Epidermal melanocyte (primary cell): ENCODE measurements around the gene TCL1B.
"Not testable (repeated sequence)": the region's sequence is repeated elsewhere in the genome, so short reads cannot be mapped to it uniquely, and the experiment has no call there.

Experiments
- DNase-seq: peaks from one replicate; pipeline ENCODE4 v3.0.0; 2011; ENCODE audit warnings: low spot score; ENCODE audit not compliant: insufficient read length

Gene TCL1B

DNA sequence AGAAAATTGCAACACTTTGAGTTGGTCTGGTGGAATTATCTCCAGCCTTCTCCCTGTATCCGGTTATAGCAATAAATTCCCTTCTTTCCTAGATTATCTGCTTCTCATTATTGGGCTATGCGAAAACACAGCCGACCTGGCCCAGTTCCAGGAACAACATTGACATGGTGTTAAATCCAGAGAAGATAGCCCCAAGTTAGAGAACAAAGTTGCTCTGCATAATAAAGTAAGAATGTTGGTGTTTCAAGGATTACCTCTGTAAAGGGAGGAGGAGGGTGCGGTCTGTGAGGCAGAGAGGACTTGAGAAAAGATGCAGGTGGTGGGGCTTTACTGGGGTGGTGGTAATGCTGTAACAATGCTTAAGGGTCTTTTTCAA is 15.6 kb downstream of the TCL1B start:
- no peak for DNase-seq

DNA sequence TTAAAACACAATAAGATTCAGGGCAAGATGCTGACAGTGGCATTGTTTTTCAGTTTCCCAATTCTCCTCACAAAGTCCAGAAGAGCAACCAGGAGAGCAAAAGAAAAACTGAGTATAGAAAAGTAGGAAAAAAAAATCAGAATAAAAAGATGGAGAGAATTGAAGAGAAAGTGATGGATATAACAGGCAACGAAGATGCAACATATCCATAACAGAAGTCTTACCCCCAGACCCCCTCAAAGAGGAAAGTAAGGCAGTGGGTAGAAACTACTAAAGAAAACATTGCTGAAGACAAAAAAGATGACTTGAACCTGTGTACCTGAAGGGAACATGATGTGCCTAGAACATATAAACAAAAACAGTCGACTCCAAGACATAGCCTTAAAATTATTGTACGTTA is 17.1 kb downstream of the TCL1B start:
- no peak for DNase-seq

DNA sequence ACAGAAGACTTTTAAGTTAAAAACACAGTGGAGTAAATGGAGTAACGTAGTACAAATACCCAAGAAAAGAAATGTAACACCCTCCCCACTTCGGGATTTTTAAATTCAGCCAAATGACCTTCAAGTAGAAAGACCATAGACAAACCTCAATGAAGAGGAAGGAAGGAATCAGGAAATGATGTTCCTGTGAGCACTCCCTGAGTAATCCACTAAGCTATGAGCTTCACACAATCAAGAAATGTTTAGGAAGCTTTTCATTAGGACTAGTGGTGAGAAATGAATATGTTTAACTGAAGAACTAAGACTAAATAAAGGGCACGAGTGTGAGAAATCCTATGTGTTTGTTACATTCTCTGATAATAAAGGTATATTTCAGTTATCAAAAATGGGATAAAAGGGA is 17.6 kb downstream of the TCL1B start:
- no peak for DNase-seq

DNA sequence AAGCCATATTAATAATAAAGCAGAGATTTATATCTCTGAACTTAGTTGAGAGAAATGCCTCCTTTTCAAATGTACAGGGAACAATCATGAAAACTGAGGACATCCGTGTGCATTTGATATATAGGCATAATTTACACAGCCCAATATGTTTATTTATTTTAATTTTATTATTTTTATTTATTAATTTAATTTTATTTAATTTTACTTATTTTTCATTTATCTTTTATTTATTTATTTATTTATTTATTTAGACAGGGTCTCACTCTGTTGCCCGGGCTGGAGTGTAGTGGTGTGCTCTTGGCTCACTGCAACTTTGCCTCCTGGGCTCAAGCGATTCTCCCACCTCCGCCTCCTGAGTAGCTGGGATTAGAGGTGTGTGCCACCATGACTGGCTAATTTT is 19.3 kb downstream of the TCL1B start:
- DNase-seq: no peak

DNA sequence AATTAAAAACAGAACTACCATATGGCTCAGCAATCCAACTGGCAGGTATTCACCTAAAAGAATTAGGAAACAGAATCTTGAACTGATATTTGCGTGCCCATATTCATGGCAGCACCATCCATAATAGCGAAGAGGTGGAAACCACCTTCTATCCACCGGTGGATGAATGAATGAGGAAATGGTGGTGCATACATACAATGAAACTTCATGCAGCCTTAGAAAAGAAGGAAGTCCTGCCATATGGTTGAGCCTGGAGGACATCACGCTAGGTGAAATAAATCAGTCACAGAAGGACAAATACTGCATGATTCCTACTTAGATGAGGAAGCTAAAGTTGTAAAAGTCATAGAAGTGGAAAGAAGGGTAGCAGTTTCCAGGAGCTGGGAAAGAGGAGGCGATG is 21.1 kb downstream of the TCL1B start:
- DNase-seq: no peak

DNA sequence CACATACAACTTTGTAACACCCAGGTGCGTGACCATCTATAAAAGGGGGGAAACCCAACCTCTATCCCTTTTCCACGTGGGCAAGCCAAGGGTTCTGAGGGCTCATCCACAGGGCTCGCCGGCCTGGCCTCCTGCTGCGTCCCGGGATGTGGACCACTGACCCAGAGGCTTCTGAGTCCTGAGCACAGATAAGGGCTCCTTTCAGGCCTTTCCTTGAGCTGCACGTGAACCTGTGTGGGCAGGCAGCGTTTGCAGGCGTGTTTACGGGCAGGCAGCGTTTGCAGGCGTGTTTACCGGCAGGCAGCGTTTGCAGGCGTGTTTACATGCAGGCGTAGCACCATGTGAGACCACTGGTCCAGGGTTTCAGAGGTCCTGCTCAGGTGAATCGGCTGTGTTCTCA is 23.9 kb downstream of the TCL1B start:
- no peak for DNase-seq

DNA sequence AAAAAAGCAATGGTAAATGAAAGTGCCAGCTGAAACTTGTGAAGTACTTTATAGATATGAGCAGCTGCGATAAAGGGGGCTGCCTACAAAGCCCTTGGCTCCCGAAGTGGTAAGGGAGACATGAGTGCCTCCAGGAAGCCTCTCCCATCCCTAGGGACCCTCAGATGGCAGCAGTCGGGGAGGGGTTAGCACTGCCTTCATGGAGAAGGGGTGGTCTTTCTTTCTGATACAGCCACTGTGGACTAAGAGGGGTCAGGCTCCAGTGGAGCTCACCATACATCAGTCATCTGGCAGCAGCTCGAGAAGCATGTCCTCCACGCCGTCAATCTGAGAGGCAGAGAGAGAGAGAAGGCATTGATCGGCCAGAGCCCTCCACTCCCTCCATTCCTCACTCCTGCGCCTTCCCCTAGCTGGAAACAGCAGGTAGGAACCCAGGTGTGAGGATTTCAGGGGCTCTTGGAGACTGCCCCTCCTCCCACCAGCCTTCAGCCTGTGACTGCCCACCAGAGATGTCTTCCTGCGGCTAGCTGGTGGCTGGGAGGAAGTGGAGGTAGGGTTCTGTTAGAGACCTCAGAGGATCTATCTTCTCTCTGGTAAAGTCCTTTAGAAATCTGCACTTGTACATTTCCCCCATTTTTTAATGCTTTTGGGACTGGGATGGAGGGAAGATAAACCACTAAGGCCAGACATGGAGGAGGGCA is 25.4 kb downstream of the TCL1B start:
- no peak for DNase-seq

DNA sequence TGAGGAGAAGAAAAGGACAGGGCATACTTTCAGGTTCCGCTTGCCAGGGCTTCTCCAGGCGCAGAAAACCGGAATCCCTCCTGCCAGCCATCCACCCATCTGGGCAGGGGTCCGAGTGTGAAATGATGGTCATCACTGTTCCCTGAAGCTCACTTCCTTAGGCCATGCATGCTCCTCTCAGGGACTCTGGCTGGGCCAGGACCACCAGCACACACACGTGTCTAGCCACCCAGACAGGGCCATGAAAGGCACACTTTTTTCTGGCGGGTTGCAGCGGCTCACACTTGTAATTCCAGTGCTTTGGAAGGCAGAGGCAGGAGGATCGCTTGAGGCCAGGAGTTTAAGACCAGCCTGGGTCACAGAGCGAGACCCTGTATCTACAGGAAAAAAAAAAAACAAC is 26.2 kb downstream of the TCL1B start:
- no peak for DNase-seq

DNA sequence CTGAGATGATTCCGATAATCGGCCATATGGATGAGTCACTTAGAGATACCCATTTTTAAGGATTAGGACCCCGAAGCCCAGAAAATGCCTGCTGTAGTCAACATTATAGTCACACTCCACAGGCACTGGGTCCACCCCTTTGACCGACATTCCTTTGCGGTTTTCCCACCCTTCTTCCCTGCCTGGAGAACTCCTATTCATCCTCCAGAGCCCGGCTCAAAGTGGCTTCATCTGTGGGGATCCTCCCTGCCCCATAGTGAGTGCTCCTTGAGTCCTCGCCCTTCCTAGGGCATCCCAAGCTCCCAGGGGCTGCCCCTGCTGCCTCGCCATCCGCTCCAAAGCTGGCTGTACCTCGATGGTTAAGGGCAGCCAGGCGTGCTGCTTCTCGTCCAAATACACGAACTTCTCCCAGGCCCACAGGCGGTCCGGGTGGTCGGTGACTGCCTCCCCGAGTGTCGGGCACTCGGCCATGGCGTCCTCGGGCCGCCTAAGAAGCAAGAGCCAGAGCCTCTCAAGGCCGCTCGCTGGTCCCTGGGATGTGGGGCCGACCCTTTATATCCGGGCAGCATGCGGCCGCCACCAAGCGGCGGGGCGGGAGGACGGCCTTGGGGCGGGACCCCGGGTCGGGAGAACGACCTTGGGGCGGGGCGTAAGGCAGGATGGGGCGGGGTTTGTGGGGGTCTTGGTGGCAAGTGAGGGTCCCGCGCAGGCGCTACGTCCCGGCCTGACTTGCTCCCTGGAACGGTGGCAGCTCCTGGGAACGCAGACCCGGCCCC is 27.6 kb downstream of the TCL1B start, which contains the start of gene TCL1A:
TCL1A (minus strand) TSS at position 530 of the 776 bp plus-strand sequence; CDS start at position 471, 59 bp downstream.
- DNase-seq: no peak

DNA sequence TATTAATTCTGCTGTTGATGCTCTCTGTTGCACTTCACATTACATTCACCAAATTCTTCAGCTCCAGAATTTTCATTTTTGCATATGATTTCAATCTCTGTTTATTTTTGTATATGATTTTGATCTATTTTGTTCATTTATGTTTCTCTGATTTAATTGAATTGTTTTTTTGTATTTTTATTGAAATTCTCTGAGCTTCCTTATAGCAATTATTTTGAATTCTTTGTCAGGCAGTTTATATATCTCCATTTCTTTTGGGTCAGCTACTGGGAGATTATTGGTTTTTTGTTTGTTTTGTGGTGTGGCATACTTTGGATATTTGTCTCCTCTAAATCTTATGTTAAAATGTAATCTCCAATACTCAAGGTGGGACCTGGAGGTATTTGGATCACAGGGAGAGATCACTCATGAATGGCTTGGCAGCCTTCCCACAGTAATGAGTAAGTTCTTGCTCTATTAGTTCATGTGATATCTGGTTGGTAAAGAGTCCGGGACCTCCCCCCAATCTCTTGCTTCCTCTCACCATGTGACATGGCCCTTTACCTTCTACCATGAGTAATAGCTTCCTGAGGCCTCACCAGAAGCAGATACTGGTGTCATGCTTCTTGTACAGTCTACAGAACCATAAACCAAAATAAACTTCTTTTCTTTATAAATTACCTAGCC is 36.4 kb downstream of the TCL1B start:
- DNase-seq: no peak

DNA sequence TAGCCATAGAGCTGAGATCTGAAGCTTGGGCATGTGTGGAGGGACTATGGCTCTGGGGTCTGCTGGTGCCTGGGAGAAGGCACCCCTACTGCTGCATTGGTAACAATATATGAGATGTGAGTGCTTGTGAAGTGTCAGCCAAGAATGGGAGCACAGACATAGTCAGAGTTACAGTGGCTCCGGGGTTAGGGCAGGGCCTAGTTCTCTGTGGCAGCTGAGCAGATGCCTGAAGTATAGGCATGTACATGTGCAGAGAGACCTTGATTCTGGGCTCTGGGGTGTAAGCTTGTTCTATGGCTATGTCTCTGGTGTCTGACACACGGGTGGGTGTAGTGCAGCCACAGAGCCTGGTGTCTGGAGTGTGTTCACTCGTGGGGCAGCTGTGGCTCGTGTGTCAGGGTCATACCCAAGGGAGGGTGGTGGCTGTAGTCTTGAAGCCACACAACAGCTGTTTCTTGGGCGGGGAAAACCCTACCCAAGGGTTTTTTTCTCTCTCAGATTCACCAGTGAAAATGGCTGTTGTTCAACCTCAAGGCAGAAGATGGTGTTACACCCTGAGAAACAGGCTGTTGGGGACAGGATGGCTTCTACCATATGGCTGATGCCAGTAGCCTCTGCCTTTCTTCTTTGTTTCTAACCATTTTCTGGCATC is 39.6 kb downstream of the TCL1B start:
- no peak for DNase-seq

DNA sequence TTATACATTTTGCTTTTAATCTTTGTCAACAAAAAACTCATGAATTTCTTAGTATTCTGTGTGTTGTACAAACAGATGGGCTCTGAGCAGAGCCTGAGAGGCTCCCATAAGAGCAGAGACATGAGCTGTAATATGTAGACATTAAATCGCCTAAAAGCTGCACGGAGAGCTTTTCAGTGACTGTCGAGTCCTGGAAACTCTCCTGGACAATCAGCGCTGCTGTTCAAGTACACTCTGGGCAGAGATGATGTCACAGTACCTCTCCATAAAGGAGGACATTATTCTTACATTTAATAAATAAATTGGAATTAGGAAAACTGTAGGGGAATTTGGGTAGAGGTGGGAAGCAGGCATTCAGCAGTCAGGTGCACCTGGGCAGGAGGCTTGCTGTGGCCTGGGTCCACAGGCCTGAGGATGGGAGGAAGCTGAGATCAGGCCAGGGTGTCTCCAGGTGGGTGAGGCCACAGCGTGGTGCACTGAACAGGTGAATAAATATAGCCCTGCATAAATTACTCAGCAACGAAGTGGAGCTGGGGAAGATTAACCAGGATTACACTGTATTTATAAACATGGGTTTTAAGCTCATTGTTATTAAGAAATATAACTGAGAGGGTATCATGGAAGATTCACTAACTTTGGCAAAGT is 41.0 kb downstream of the TCL1B start:
- DNase-seq: no peak

DNA sequence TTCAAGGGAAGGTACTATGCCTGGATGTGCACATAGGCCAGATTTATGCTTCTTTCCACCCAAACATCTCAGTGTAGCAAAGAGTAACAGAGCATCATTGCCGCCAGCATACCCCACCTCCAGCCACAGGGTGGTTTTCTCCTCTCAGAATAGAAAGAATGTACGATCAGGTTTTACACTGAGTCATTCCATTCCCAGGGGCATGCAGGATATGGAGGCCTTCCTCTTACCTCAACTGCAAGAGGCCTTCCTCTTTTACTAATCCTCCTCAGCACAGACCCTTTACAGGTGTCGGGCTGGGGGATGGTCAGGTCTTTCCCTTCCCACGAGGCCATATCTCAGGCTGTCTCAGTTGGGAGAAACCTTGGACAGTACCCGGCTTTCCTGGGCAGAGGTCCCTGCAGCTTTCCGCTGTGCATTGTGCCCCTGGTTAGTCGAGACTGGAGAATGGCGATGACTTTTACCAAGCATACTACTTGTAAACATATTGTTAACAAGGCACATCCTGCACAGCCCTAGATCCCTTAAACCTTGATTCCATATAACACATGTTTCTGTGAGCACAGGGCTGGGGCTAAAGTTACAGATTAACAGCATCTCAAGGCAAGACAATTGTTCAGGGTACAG is 43.3 kb downstream of the TCL1B start:
- DNase-seq: not testable (repeated sequence)

DNA sequence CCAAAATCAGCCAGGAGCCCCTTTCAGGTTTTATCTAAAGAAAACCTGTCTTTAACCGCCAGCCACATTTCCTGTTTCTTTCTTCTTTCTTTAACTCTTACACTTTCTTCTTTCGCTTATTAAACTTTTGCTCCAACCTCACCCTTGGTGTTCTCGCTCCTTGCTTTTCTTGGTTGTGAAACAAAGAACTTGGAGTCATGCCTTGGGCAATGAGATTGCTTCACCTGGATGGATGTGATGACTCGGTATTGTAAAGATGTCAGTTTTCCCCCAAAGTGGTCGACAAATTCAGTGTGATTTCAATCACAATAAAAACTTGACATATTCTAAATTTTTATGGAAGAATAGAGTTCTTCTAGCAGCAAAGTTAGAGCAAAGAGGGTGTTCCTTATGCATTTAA is 43.9 kb downstream of the TCL1B start:
- no peak for DNase-seq

DNA sequence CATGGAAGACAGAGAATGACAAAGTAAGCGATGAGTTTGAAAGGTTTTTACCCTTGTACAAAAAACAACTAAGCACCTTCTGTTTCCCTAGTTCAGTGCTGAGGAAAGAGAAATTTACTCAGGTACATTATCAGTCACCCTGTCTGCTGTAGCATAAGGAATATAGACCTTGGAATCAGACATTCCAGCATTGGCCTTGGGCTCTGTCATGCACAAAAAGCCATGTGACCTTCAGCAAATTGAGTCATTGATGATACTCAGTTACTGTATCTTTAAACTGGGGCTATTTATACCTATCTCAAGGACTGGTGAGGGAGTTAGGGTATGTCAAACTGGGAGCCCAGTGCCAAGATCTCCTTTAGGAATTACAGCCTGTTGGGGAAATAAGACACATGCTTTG is 47.0 kb downstream of the TCL1B start:
- no peak for DNase-seq

DNA sequence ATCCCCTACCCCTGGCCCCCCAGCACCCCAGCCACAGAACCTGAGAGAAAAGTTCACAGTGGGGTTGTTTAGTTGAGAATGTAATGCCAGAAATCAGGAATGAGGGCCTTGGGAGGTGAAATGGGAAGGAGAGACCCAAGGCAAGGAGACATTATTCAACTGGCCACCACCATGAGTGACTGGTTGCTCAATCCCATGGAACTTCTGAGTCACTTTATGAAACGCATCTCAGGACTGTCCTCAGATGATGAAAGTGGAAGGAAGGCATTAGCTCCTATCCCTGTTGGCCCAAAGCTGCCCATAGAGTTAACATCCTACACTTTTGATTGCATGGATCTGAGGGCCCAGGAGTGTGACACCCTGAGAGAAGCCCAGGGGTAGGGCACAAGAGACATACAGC is 53.1 kb downstream of the TCL1B start:
- DNase-seq: no peak

DNA sequence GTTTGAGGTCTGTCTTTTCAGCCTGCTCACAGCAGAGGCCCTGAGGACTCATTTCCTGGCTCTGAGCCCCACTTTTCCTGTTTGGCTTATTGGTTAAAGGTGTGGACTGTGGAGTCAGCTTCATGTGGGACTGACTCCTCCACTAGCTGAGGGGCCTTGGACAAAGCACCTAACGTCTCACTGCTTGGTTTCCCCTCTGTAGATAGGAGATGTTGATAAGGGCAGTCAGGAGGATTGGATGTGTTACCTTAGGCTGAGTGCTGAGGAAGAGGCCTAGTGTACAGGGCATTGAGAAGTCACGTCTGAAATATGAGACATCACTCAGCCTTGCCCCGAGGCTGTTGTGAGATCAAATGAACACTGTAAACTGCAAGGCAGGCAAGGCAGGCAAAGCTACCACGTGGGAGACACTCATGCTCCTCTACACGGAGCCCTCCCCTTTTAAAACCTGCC is 54.8 kb downstream of the TCL1B start:
- DNase-seq: no peak

DNA sequence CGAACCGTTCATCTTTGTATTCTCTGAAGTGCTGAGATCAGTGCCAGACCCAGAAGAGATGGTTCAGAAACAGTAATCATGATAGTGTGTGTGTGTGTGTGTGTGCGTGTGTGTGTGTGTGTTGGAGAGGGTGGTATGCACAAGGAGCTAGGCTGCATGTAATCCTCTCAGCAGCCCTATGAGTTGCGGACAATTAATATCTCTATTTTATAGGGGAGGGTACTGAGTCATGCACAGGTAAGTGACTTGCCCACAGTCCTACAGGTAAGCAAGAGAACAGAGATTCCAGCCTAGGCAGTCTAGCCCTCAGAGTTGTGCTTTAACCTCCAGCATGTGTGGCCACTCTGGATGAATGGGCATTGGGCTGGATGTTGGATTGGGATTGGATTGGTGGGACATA is 55.6 kb downstream of the TCL1B start:
- no peak for DNase-seq
